ENCODE results near the gene SMAD3.

- TF ChIP-seq, protein P1, sequence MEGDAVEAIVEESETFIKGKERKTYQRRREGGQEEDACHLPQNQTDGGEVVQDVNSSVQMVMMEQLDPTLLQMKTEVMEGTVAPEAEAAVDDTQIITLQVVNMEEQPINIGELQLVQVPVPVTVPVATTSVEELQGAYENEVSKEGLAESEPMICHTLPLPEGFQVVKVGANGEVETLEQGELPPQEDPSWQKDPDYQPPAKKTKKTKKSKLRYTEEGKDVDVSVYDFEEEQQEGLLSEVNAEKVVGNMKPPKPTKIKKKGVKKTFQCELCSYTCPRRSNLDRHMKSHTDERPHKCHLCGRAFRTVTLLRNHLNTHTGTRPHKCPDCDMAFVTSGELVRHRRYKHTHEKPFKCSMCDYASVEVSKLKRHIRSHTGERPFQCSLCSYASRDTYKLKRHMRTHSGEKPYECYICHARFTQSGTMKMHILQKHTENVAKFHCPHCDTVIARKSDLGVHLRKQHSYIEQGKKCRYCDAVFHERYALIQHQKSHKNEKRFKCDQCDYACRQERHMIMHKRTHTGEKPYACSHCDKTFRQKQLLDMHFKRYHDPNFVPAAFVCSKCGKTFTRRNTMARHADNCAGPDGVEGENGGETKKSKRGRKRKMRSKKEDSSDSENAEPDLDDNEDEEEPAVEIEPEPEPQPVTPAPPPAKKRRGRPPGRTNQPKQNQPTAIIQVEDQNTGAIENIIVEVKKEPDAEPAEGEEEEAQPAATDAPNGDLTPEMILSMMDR (conservative IDR thresholded peaks at IDR 0.05 in 1 of 2, IDR thresholded peaks at IDR 0.05 in 1 of 2; ENCODE audit: extremely low read depth in 1 of 2, insufficient read depth in 1 of 2, low read depth in 1 of 2, low read length in 2 of 2): no peak
- TF ChIP-seq EZH2 (IDR thresholded peaks at IDR 0.05; ENCODE audit: borderline replicate concordance, low read length): no peak
Measured at GRCh38 chr15:67145312-67145610, 79.9 kb downstream of the SMAD3 start.
